ENCODE results near the gene DRG2.

DRG2 gene

GRCh38 chr17:18143044-18143936 is 55.5 kb downstream of the DRG2 start:
- DNase-seq (ENCODE audit: low read depth): peak; percentile 57

GRCh38 chr17:18144261-18144660 is 56.5 kb downstream of the DRG2 start:
- DNase-seq (ENCODE audit: low read depth): no peak

GRCh38 chr17:18144855-18145254 is 57.1 kb downstream of the DRG2 start:
- DNase-seq (ENCODE audit: low read depth): peak; percentile 35

- no peak for DNase-seq (ENCODE audit: low read depth)
These were observed 58.1 kb downstream of the DRG2 start for GRCh38 chr17:18145811-18146210.

GRCh38 chr17:18146259-18146658 is 58.5 kb downstream of the DRG2 start:
- no peak for DNase-seq (ENCODE audit: low read depth)

- no peak for DNase-seq (ENCODE audit: low read depth)
These were observed 59.2 kb downstream of the DRG2 start for GRCh38 chr17:18146980-18147379.

- DNase-seq (ENCODE audit: low read depth): no peak
These were observed 60.8 kb downstream of the DRG2 start for GRCh38 chr17:18148586-18148985.

- no peak for DNase-seq (ENCODE audit: low read depth)
These were observed 63.5 kb downstream of the DRG2 start for GRCh38 chr17:18151290-18151689.

GRCh38 chr17:18155179-18155578 is 67.4 kb downstream of the DRG2 start:
- DNase-seq (ENCODE audit: low read depth): no peak

GRCh38 chr17:18156171-18156975 is 68.6 kb downstream of the DRG2 start:
- peak; percentile 55 for DNase-seq (ENCODE audit: low read depth)

GRCh38 chr17:18156976-18157280 is 69.2 kb downstream of the DRG2 start:
- DNase-seq (ENCODE audit: low read depth): no peak
